H9 (cell line): ENCODE measurements around the gene SEC22A. TPM values are rescaled to one million over a fixed set of nuclear protein-coding genes. Genes with fewer than 3 reads are reported as not detected.

Experiments used
- DNase-seq: peaks from one replicate; pipeline ENCODE4 v3.0.0-alpha.2; 2017
- H2AFZ ChIP-seq: one replicate; pipeline ENCODE4 v1.6.1; 2013; ENCODE audit warnings: mild to moderate bottlenecking, low read length, control low read depth, moderate library complexity
- H2AK5ac ChIP-seq: 2 replicates; pipeline ENCODE4 v1.6.1; 2013; ENCODE audit warnings: low read length, control low read depth, mixed read lengths; ENCODE audit not compliant: insufficient read length
- H2BK120ac ChIP-seq: one replicate; pipeline ENCODE4 v1.6.1; 2013; ENCODE audit warnings: low read depth, mild to moderate bottlenecking, low read length, control low read depth, inconsistent platforms; ENCODE audit not compliant: poor library complexity, severe bottlenecking
- H2BK12ac ChIP-seq: 2 replicates; pipeline ENCODE4 v1.6.1; 2013; ENCODE audit warnings: low read length, control low read depth, mixed read lengths, low read depth; ENCODE audit not compliant: insufficient read length
- H2BK15ac ChIP-seq: 2 replicates; pipeline ENCODE4 v1.6.1; 2013; ENCODE audit warnings: low read depth, low read length, control low read depth
- H2BK20ac ChIP-seq: one replicate; pipeline ENCODE4 v1.6.1; 2013; ENCODE audit warnings: low read depth, mild to moderate bottlenecking, low read length, control low read depth, inconsistent platforms; ENCODE audit not compliant: poor library complexity, severe bottlenecking
- H2BK5ac ChIP-seq: 2 replicates; pipeline ENCODE4 v1.6.1; 2013; ENCODE audit warnings: low read length, control low read depth, mixed read lengths; ENCODE audit not compliant: insufficient read length
- H3K14ac ChIP-seq: 2 replicates; pipeline ENCODE4 v1.6.1; 2013; ENCODE audit warnings: low read length, control low read depth; ENCODE audit not compliant: insufficient read depth
- H3K18ac ChIP-seq: 2 replicates; pipeline ENCODE4 v1.6.1; 2013; ENCODE audit warnings: low read depth, mild to moderate bottlenecking, mixed read lengths, low read length, control low read depth; ENCODE audit not compliant: insufficient read length
- H3K23ac ChIP-seq: 2 replicates; pipeline ENCODE4 v1.6.1; 2013; ENCODE audit warnings: low read length, control low read depth, mixed read lengths, low read depth; ENCODE audit not compliant: insufficient read length
- H3K23me2 ChIP-seq: 2 replicates; pipeline ENCODE4 v1.6.1; 2013; ENCODE audit warnings: low read depth, mild to moderate bottlenecking, mixed read lengths, low read length, control low read depth; ENCODE audit not compliant: insufficient read length, poor library complexity, severe bottlenecking
- H3K27ac ChIP-seq: 2 replicates; pipeline ENCODE4 v1.5.1; 2013; ENCODE audit warnings: low read length, control low read depth, mixed read lengths, low read depth; ENCODE audit not compliant: insufficient read length
- H3K27me3 ChIP-seq: 2 replicates; pipeline ENCODE4 v1.6.1; 2013; ENCODE audit warnings: low read length, control low read depth, inconsistent platforms; ENCODE audit not compliant: insufficient read depth
- H3K4ac ChIP-seq: 2 replicates; pipeline ENCODE4 v1.6.1; 2013; ENCODE audit warnings: low read depth, mild to moderate bottlenecking, control low read depth, inconsistent platforms, low read length, moderate library complexity
- H3K4me1 ChIP-seq: 2 replicates; pipeline ENCODE4 v1.6.1; 2013; ENCODE audit warnings: low read length, control low read depth, inconsistent platforms; ENCODE audit not compliant: insufficient read depth
- H3K4me2 ChIP-seq: 2 replicates; pipeline ENCODE4 v1.6.1; 2013; ENCODE audit warnings: low read length, control low read depth, mixed read lengths; ENCODE audit not compliant: insufficient read length, insufficient read depth
- H3K56ac ChIP-seq: 2 replicates; pipeline ENCODE4 v1.6.1; 2013; ENCODE audit warnings: low read depth, mild to moderate bottlenecking, mixed read lengths, low read length, control low read depth; ENCODE audit not compliant: insufficient read length
- H3K79me1 ChIP-seq: 2 replicates; pipeline ENCODE4 v1.6.1; 2013; ENCODE audit warnings: low read depth, mild to moderate bottlenecking, moderate library complexity, low read length, control low read depth, inconsistent platforms; ENCODE audit not compliant: insufficient read depth, poor library complexity, severe bottlenecking
- H3K79me2 ChIP-seq: 2 replicates; pipeline ENCODE4 v1.6.1; 2013; ENCODE audit warnings: low read length, control low read depth, inconsistent platforms; ENCODE audit not compliant: insufficient read depth
- H3K9ac ChIP-seq: 2 replicates; pipeline ENCODE4 v1.6.1; 2013; ENCODE audit warnings: low read length, control low read depth, mixed read lengths; ENCODE audit not compliant: insufficient read length; ENCODE audit errors: extremely low read depth
- H3K9me3 ChIP-seq: one replicate; pipeline ENCODE4 v1.6.1; 2013; ENCODE audit warnings: low read depth, low read length, inconsistent platforms; ENCODE audit not compliant: control insufficient read depth
- H3T11ph ChIP-seq: one replicate; pipeline ENCODE4 v1.6.1; 2013; ENCODE audit warnings: mild to moderate bottlenecking, low read length, control low read depth, inconsistent platforms
- H4K20me1 ChIP-seq: one replicate; pipeline ENCODE4 v1.6.1; 2013; ENCODE audit not compliant: control insufficient read depth, insufficient read length, insufficient read depth
- H4K5ac ChIP-seq: 2 replicates; pipeline ENCODE4 v1.6.1; 2013; ENCODE audit warnings: low read depth, mild to moderate bottlenecking, mixed read lengths, low read length, control low read depth; ENCODE audit not compliant: insufficient read length
- H4K8ac ChIP-seq: replicated peaks from 2 replicates; pipeline ENCODE4 v1.6.1; 2013; ENCODE audit warnings: low read length, control low read depth, mixed read lengths, low read depth; ENCODE audit not compliant: insufficient read length
- H4K91ac ChIP-seq: 2 replicates; pipeline ENCODE4 v1.6.1; 2013; ENCODE audit warnings: low read depth, mild to moderate bottlenecking, moderate library complexity, mixed read lengths, low read length, control low read depth; ENCODE audit not compliant: insufficient read length
- H3K27ac Mint-ChIP-seq, 3 experiments: 2 replicates in 2 of 3; 3 replicates in 1 of 3; pipeline ENCODE4 v1.8.0; 2020 to 2021; ENCODE audit warnings: mixed read lengths in 3 of 3, mild to moderate bottlenecking in 1 of 3, moderate library complexity in 1 of 3
- H3K27me3 Mint-ChIP-seq: 2 replicates; pipeline ENCODE4 v1.8.0; 2021; ENCODE audit warnings: low read depth, mild to moderate bottlenecking, moderate library complexity, mixed read lengths
- H3K36me3 Mint-ChIP-seq, 3 experiments: 2 replicates in 2 of 3; 3 replicates in 1 of 3; pipeline ENCODE4 v1.8.0; 2020 to 2021; ENCODE audit warnings: low read depth in 3 of 3, mixed read lengths in 3 of 3; ENCODE audit not compliant: insufficient read depth in 1 of 3
- H3K4me1 Mint-ChIP-seq, 2 experiments: 2 replicates each; pipeline ENCODE4 v1.8.0; 2020; ENCODE audit warnings: mixed read lengths in 2 of 2
- H3K4me3 Mint-ChIP-seq, 2 experiments: 2 replicates in 1 of 2; 3 replicates in 1 of 2; pipeline ENCODE4 v1.8.0; 2020 to 2021; ENCODE audit warnings: mild to moderate bottlenecking in 2 of 2, mixed read lengths in 2 of 2, moderate library complexity in 1 of 2
- H3K9me3 Mint-ChIP-seq, 2 experiments: 2 replicates in 1 of 2; 3 replicates in 1 of 2; pipeline ENCODE4 v1.8.0; 2020; ENCODE audit warnings: mild to moderate bottlenecking in 2 of 2, mixed read lengths in 2 of 2, moderate library complexity in 1 of 2
- WGBS: extraction: QIAGEN DNeasy Blood & Tissue Kit; methylation state at CpG from one replicate; pipeline ENCODE4 v1.1.7; 2013; ENCODE audit warnings: missing lambda C conversion rate, low lambda C conversion rate, mixed read lengths; ENCODE audit not compliant: insufficient read length; ENCODE audit errors: extremely low coverage; 5-methylcytosine and 5-hydroxymethylcytosine counted together
- total RNA-seq: library from RNA; stranded (reverse); gene quantifications from 2 replicates; pipeline ENCODE4 v1.2.1, GENCODE V29; 2021
- TF ChIP-seq, protein P1 (sequence below): fragments of 200-600 bp; sonication (generic); conservative IDR thresholded peaks from 3 replicates; pipeline ENCODE4 v1.8.0; 2021; ENCODE audit warnings: antibody characterized with exemption, mild to moderate bottlenecking

The SEC22A gene
- total RNA-seq, 1 experiment from 2014 or later: 9.9 TPM

DNA sequence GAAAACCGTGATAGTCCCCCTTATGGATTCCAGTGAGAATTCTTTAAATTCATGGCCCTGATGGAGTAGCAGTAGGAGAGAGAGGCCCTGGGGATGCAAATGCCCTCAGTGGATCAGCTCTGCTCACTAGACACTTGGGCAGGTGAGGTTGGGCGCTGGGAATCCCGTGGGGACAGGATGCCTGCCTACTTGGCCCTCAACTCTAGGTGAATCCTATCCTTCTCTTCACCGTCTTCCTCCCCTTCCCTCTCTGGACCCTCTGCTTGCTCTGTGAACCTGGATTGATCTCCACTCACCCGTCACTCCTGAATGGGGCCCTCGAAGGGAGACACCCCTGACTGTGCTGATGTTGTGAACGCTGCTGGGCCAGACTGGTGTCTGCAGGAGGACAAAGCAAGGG, 77.4 kb downstream of the SEC22A start:
- H3T11ph ChIP-seq: no peak overlapping the region
- no peak overlapping the region for H3K9ac ChIP-seq
- Mint-ChIP-seq H3K27me3 (no peaks in the 10 kb centered on the region), H3K4me3 (no peak overlapping the region), H3K36me3 (no peaks in the 10 kb centered on the region), H3K27ac (no peak overlapping the region), H3K9me3 (no peaks in the 10 kb centered on the region), H3K4me1 (peaks cover 16 to 19% of the 10 kb centered on the region in 2 experiments)
- no peak for DNase-seq
- no peak overlapping the region for H2BK12ac ChIP-seq
- H3K79me1 ChIP-seq: no peaks in the 10 kb centered on the region
- H3K14ac ChIP-seq: no peak overlapping the region
- H2AFZ ChIP-seq: no peak overlapping the region
- H2BK15ac ChIP-seq: no peak overlapping the region
- H3K79me2 ChIP-seq: no peaks in the 10 kb centered on the region
- no peaks in the 10 kb centered on the region for H3K9me3 ChIP-seq
- H4K20me1 ChIP-seq: no peaks in the 10 kb centered on the region
- no peak overlapping the region for H4K5ac ChIP-seq
- no peak overlapping the region for H2BK20ac ChIP-seq
- no peak overlapping the region for H4K8ac ChIP-seq
- WGBS: no CpG with 5 or more reads among the region's 7 CpGs
- H3K4ac ChIP-seq: no peak overlapping the region
- H3K18ac ChIP-seq: no peak overlapping the region
- no peak overlapping the region for H3K27ac ChIP-seq
- H2BK120ac ChIP-seq: no peak overlapping the region
- H3K4me2 ChIP-seq: no peak overlapping the region
- H3K23me2 ChIP-seq: no peaks in the 10 kb centered on the region
- H3K56ac ChIP-seq: no peak overlapping the region
- TF ChIP-seq, protein P1, sequence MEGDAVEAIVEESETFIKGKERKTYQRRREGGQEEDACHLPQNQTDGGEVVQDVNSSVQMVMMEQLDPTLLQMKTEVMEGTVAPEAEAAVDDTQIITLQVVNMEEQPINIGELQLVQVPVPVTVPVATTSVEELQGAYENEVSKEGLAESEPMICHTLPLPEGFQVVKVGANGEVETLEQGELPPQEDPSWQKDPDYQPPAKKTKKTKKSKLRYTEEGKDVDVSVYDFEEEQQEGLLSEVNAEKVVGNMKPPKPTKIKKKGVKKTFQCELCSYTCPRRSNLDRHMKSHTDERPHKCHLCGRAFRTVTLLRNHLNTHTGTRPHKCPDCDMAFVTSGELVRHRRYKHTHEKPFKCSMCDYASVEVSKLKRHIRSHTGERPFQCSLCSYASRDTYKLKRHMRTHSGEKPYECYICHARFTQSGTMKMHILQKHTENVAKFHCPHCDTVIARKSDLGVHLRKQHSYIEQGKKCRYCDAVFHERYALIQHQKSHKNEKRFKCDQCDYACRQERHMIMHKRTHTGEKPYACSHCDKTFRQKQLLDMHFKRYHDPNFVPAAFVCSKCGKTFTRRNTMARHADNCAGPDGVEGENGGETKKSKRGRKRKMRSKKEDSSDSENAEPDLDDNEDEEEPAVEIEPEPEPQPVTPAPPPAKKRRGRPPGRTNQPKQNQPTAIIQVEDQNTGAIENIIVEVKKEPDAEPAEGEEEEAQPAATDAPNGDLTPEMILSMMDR: no peak
- H2AK5ac ChIP-seq: no peak overlapping the region
- no peak overlapping the region for H4K91ac ChIP-seq
- peaks cover 4% of the 10 kb centered on the region; the same call in 1 of the 2 replicates for H3K4me1 ChIP-seq
- H2BK5ac ChIP-seq: no peak overlapping the region
- no peak overlapping the region for H3K23ac ChIP-seq
- H3K27me3 ChIP-seq: no peaks in the 10 kb centered on the region
